ENCODE results near the gene TAC4.

The TAC4 gene

DNA sequence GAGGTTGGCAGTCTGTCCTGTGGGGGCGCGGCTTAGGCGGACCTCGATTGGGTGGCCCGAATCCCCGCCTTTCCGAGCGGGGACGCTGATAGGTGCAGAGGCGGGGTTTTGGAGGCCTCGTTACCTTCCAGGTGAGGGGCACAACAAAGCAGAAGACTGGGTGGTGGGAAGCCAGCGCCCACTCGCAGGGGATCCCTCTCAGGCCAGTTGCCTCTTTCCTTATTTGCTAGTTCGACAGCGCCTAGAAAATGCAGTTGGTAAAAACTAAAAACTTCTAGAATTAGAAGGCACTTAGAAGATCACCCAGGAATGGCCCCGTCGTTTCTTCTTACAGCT, 58.7 kb downstream of the TAC4 start:
- Histone ChIP-seq H3K4me1 (ENCODE audit: control insufficient read depth, insufficient read depth, low read length) (peaks cover 14% of the 10 kb centered on the region), H3K27me3 (ENCODE audit: control insufficient read depth, insufficient read depth, low read length) (no peaks in the 10 kb centered on the region), H3K36me3 (ENCODE audit: insufficient read depth, low read length) (peaks cover 31% of the 10 kb centered on the region), H3K9me3 (replicated peaks; ENCODE audit: low read length) (no peaks in the 10 kb centered on the region), H3K9ac (ENCODE audit: low read depth, low read length) (peak overlapping the region; percentile 51), H3K4me3 (ENCODE audit: low read length) (peak overlapping the region; percentile 88), H3K4me2 (ENCODE audit: low read length) (peak overlapping the region; percentile 92)

- Histone ChIP-seq H3K4me3 (ENCODE audit: low read length) (peak within 1 kb of the TSS; percentile 88), H3K36me3 (ENCODE audit: insufficient read depth, low read length) (peaks cover 26% of the 10 kb centered on the region), H3K27me3 (ENCODE audit: control insufficient read depth, insufficient read depth, low read length) (no peaks in the 10 kb centered on the region), H3K9me3 (replicated peaks; ENCODE audit: low read length) (no peaks in the 10 kb centered on the region), H3K4me2 (ENCODE audit: low read length) (peak within 1 kb of the TSS; percentile 92), H3K9ac (ENCODE audit: low read depth, low read length) (peak within 1 kb of the TSS; percentile 98), H3K4me1 (ENCODE audit: control insufficient read depth, insufficient read depth, low read length) (peaks cover 14% of the 10 kb centered on the region)
These were observed 59.2 kb downstream of the TAC4 start, which contains the start of gene KAT7 for GRCh38 chr17:49788478-49789242. Gene KAT7 (plus strand): TSS chr17:49788681. CDS start chr17:49788835, 154 bp downstream.

Data from skeletal muscle satellite cell (primary cell).